GM12891 (cell line): ENCODE data around the gene PPP2R5B.

ENCODE experiments used
- POLR2A ChIP-seq: IDR thresholded peaks from 2 replicates; pipeline ENCODE4 v1.6.1; 2011; ENCODE audit warnings: low read depth, low read length, control low read depth
- SPI1 ChIP-seq: IDR thresholded peaks from 2 replicates; pipeline ENCODE4 v1.6.1; 2011; ENCODE audit warnings: low read depth, low read length, control low read depth
- TAF1 ChIP-seq: IDR thresholded peaks from 2 replicates; pipeline ENCODE4 v1.6.1; 2011; ENCODE audit warnings: low read depth, low read length, control low read depth

DNA sequence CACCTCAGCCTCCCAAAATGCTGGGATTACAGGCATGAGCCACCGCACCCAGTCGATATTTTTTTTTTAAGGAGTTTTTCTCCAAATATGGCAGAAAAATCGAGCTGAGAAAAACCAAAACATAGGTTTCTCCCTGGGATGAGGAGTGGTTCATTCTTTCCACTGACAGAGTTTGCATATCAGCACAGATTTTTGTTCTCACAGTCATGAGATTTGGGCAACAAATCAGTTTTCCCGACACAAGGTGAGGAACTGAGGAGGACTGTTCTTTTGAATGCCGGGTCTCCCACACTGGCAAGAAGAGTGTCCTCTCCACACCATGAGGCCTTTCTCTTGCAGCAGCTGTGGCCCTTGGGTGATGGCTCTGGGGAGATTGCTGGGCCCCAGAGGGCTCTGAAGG is 42.2 kb upstream of the PPP2R5B start:
- TF ChIP-seq TAF1 (no peak), POLR2A (no peak), SPI1 (no peak)
